Panc1 (cell line): Measurements from ENCODE around the gene ENOX1. TPM values are rescaled to one million over a fixed set of nuclear protein-coding genes. Genes with fewer than 3 reads are reported as not detected.

ENCODE experiments used
- ATAC-seq: fragments of 200-7000 bp; cut with Tn5 transposase; 2 replicates; pipeline ENCODE4 v1.9.1; 2020; ENCODE audit warnings: mild to moderate bottlenecking, moderate library complexity
- BruUV-seq: library from RNA; stranded (reverse); fragments of 400-500 nt; replicated peaks from 2 replicates; lab custom pipeline; 2021; lab: Mats Ljungman, UMichigan
- CTCF ChIA-PET: fragments of 300-600 bp; sonication (Branson Sonifier 250); formaldehyde crosslinking; loops from one replicate; lab custom pipeline; 2022; ENCODE audit warnings: antibody characterized with exemption; lab: Charles Lee
- POLR2A ChIA-PET: fragments of 300-600 bp; sonication (Branson Sonifier 250); formaldehyde crosslinking; loops from one replicate; lab custom pipeline; 2022; ENCODE audit warnings: antibody characterized with exemption; lab: Charles Lee
- DNase-seq: peaks from one replicate; pipeline ENCODE4 v3.0.0-alpha.2; 2010; ENCODE audit warnings: low read depth, low spot score
- H3K27ac ChIP-seq: 2 replicates; pipeline ENCODE4 v1.5.1; 2011; ENCODE audit warnings: mild to moderate bottlenecking, low read length, inconsistent platforms
- H3K27me3 ChIP-seq: fragments of 200-500 bp; sonication (Bioruptor generic); 2 replicates; pipeline ENCODE4 v1.6.0; 2014; ENCODE audit warnings: low read length, inconsistent platforms; ENCODE audit not compliant: control insufficient read depth, insufficient read depth
- H3K36me3 ChIP-seq: fragments of 200-500 bp; sonication (Bioruptor generic); 2 replicates; pipeline ENCODE4 v1.5.1; 2014; ENCODE audit warnings: inconsistent platforms, mild to moderate bottlenecking, low read length, moderate library complexity; ENCODE audit not compliant: control insufficient read depth, insufficient read depth
- H3K4me1 ChIP-seq: 2 replicates; pipeline ENCODE4 v1.5.1; 2011; ENCODE audit warnings: inconsistent platforms, mild to moderate bottlenecking, low read length, moderate library complexity; ENCODE audit not compliant: control insufficient read depth, insufficient read depth
- H3K4me3 ChIP-seq, 2 experiments: 2 replicates each; pipeline ENCODE4 v1.5.1; 2011 to 2012; ENCODE audit warnings: low read depth in 2 of 2, low read length in 2 of 2, mild to moderate bottlenecking in 2 of 2, inconsistent platforms in 1 of 2, moderate library complexity in 1 of 2
- H3K9me3 ChIP-seq: fragments of 200-500 bp; sonication (Bioruptor generic); 2 replicates; pipeline ENCODE4 v1.5.1; 2014; ENCODE audit warnings: low read depth, mild to moderate bottlenecking, inconsistent platforms, low read length, moderate library complexity; ENCODE audit not compliant: control insufficient read depth, insufficient read depth
- CTCF ChIP-seq: fragments of 450-650 bp; IDR thresholded peaks from 2 replicates; pipeline ENCODE4 v1.5.1; 2017; ENCODE audit warnings: mild to moderate bottlenecking
- POLR2AphosphoS5 ChIP-seq: IDR thresholded peaks from 2 replicates; pipeline ENCODE4 v1.6.1; 2012; ENCODE audit warnings: mild to moderate bottlenecking, low read depth, low read length, moderate library complexity
- REST ChIP-seq, 2 experiments: IDR thresholded peaks; 2 replicates each; pipeline ENCODE4 v1.6.1; 2011 to 2012; ENCODE audit warnings: low read depth in 2 of 2, control low read depth in 1 of 2, low read length in 1 of 2, mild to moderate bottlenecking in 1 of 2, moderate library complexity in 1 of 2; ENCODE audit not compliant: insufficient read depth in 1 of 2
- SIN3A ChIP-seq: IDR thresholded peaks from 2 replicates; pipeline ENCODE4 v1.6.1; 2012; ENCODE audit warnings: low read depth, mild to moderate bottlenecking, low read length, moderate library complexity, borderline replicate concordance; ENCODE audit not compliant: insufficient read depth
- TCF7L2 ChIP-seq: IDR thresholded peaks from 2 replicates; pipeline ENCODE4 v1.6.1; 2011; ENCODE audit warnings: mild to moderate bottlenecking, low read depth, low read length, inconsistent platforms
- in situ Hi-C: cut with HindIII; loops from 2 replicates; pipeline ENCODE4 v1.10.0; 2016; ENCODE audit warnings: low sequenced_read_pairs, low pct_unique_long_range_greater_than_20kb
- intact Hi-C: fragments of 100-400 bp; cut with micrococcal nuclease; formaldehyde crosslinking; loops from one replicate; pipeline ENCODE4 v1.10.0; 2022; ENCODE audit not compliant: unreplicated experiment
- total RNA-seq: library from RNA; stranded (reverse); gene quantifications from one replicate; pipeline ENCODE4 v1.2.1, GENCODE V29; 2021; ENCODE audit not compliant: unreplicated experiment

ENOX1 gene
- total RNA-seq, 1 experiment from 2014 or later: 0.23 TPM

GRCh38 chr13:43293986-43294385, 492.8 kb downstream of the ENOX1 start:
- H3K4me1 ChIP-seq: no peaks in the 10 kb centered on the region
- no peak for TF ChIP-seq TCF7L2
- no peak for TF ChIP-seq POLR2AphosphoS5
- TF ChIP-seq CTCF: no peak
- no peak for TF ChIP-seq REST (IDR thresholded peaks at IDR 0.05; ENCODE audit: insufficient read depth in 1 of 2, low read depth in 2 of 2, low read length in 1 of 2)
- no peak for TF ChIP-seq SIN3A
- in situ Hi-C loops (no loop called here), intact Hi-C loops (no loop called here)
- no peaks in the 10 kb centered on the region for H3K36me3 ChIP-seq
- H3K9me3 ChIP-seq: no peaks in the 10 kb centered on the region
- ChIA-PET POLR2A (no interaction called here), CTCF (no interaction called here)
- DNase-seq (no peak), ATAC-seq (no peak)
- no peaks in the 10 kb centered on the region for H3K27me3 ChIP-seq
- no peak overlapping the region for H3K27ac ChIP-seq
- H3K4me3 ChIP-seq: no peak overlapping the region
- no TSS peak for BruUV-seq

- in situ Hi-C loops (no loop called here), intact Hi-C loops (no loop called here)
- H3K27ac ChIP-seq: no peak overlapping the region
- DNase-seq: no peak
- no peaks in the 10 kb centered on the region for H3K9me3 ChIP-seq
- no TSS peak for BruUV-seq
- no peaks in the 10 kb centered on the region for H3K4me1 ChIP-seq
- no peaks in the 10 kb centered on the region for H3K27me3 ChIP-seq
- CTCF ChIA-PET: no interaction called here
- POLR2A ChIA-PET: no interaction called here
- TF ChIP-seq TCF7L2 (no peak), CTCF (no peak), SIN3A (no peak), REST (IDR thresholded peaks at IDR 0.05; ENCODE audit: insufficient read depth in 1 of 2, low read depth in 2 of 2, low read length in 1 of 2) (no peak), POLR2AphosphoS5 (no peak)
- H3K36me3 ChIP-seq: no peaks in the 10 kb centered on the region
- H3K4me3 ChIP-seq: no peak overlapping the region
- no peak for ATAC-seq
These were observed 493.2 kb downstream of the ENOX1 start for GRCh38 chr13:43293561-43293960.
